Suppressor macrophage treated with lipopolysaccharide for 1 hour (primary cell): ENCODE results near the gene GEN1.

ENCODE experiments used
- DNase-seq, 3 donors: peaks; one replicate each; pipeline ENCODE4 v3.0.0-alpha.2; 2020 to 2022

GEN1 gene, protein sequence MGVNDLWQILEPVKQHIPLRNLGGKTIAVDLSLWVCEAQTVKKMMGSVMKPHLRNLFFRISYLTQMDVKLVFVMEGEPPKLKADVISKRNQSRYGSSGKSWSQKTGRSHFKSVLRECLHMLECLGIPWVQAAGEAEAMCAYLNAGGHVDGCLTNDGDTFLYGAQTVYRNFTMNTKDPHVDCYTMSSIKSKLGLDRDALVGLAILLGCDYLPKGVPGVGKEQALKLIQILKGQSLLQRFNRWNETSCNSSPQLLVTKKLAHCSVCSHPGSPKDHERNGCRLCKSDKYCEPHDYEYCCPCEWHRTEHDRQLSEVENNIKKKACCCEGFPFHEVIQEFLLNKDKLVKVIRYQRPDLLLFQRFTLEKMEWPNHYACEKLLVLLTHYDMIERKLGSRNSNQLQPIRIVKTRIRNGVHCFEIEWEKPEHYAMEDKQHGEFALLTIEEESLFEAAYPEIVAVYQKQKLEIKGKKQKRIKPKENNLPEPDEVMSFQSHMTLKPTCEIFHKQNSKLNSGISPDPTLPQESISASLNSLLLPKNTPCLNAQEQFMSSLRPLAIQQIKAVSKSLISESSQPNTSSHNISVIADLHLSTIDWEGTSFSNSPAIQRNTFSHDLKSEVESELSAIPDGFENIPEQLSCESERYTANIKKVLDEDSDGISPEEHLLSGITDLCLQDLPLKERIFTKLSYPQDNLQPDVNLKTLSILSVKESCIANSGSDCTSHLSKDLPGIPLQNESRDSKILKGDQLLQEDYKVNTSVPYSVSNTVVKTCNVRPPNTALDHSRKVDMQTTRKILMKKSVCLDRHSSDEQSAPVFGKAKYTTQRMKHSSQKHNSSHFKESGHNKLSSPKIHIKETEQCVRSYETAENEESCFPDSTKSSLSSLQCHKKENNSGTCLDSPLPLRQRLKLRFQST

DNA sequence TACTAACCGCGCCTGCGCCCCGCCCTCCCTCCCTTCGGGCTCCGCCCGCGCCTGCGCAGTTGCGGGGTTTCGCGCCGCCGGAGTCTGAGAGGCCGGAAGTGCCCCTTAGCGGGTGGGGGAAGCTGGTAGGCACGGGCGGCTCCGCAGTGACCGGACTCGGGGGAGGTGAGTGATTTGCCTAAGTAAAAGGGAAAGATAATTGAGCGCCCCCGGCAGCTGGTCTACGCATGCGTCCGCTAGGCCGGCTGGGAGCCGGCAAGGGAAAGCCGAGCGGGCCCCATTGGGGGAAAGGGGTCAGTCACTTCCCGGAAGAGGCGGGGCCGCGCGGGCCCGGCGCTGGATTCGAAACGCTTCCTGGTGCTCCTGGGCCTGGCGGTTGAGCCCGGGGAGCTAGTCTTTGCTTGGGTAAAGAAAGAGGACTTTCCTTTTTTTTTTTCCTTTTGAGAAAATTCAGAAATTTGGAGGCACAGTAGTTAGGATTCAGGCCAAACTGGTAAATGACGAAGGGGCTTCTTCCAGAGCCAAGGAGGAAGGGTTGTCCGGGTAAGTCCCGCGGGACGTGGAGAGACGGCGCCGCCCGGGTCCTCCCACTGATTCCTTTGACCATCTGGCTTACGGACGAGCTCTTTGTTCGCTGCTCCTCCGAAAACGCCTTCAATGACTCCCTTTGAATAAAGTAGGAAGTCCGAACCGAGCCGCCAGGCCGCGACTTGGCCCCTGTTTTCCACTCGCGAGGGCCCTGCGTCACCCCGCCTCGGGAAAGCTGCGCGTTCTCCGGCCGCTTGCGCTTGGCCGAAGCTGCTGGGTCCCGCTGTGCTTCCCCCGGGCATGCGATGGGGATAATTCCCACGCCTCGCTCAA, at the start of gene GEN1, which contains the start of gene SMC6:
TSS of gene GEN1 (plus strand) at position 336 of the 861 bp plus-strand sequence. CDS start 5,806 bp downstream, outside the sequence.
TSS of gene SMC6 (minus strand) at position 8 of the 861 bp plus-strand sequence. CDS start 7,864 bp downstream, outside the sequence.
- DNase-seq: peak; percentile 94 to 97 (median 95)

DNA sequence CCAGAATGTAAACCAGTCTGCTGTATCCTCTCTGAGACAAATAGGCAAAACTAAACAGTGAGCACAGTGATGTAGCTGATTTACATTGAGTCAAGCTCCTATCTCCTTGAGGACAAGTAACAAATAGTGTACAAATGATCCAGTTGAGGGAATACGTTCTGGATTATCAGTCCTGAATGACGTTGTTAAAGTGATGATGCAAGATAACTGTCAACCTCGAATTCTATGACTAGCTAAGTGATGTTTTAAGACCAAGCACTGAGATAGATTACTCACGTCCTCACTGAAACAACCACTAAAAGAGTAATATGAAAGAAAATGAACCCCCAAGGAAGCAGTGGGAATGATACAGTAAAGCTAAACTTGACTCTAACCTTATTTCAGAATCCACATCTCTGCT, 47.1 kb upstream of the GEN1 start:
- DNase-seq: no peak

DNA sequence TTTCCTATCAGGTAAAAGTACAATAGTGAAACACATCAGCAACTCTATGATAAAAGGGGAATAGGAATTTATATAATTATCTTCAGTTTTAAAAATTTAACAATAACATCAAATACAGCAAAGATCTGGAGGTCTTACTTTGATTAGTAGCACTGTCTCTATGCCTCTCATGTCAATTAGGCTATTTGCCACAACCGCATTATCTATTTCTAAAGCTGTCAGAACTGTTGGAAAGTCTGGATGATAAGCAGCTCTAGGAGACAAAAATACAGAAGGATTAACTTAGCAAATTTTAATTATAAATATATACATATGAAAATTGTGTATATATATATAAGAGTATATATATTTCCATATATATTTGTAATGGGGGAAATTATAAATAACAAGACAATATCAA, 45.4 kb upstream of the GEN1 start:
- no peak for DNase-seq

GRCh38 chr2:17709897-17710296, 44.0 kb upstream of the GEN1 start:
- no peak for DNase-seq

DNA sequence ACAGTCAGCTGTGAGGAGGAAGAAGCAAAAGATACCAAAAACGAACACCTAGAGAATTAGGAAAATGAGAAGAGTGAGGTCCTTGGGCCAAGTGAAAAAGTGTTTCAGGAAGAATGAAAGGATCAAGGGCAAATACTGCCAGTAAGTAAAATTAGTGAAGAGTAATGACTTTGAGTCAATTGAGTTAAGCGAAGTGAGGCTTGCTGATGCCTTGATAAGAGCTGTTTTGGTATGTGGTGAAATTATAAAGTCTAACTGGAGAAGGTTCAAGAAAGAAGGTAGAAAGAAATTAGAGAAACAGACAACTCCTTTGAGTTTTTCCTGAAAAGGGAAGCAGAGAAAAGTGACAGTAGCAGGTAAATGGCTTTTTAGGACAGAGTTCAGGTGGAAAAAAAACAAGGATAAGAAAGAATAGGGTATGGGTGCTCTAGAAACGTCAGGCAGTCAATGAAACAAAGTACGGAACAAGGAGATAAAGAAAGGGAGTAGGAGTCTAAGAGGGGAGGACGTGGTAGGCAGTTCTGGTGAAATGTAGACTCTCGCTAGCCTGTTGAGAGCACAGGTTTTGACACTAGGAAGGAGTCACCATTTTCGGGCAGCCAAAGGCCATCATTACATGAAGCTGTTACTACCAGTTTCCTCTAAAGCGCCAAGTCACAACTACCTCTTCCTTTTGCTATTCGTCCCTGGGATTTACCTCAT, 43.2 kb upstream of the GEN1 start:
- DNase-seq: no peak

DNA sequence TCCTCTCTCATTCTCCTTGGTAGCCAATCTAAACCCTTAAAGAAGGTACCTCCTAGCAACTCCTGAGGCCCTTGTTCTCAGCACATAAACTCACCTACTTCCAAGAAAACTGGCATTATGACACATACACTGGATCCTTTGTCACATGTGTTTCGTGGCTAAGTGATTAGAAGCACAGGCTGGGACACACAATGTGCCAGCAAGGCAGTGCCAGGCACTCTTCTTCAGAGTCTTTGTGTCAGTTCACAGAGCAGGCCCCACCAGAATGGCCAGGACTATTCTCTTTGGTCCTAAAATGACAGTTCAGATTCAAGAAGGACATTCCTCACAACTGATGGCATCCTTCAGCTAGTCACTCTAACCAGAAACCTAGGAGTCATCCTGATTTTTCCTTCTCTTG, 40.6 kb upstream of the GEN1 start:
- no peak for DNase-seq

- no peak for DNase-seq
These were observed 36.3 kb upstream of the GEN1 start for GRCh38 chr2:17717666-17718065.

- DNase-seq: no peak
These were observed 35.2 kb upstream of the GEN1 start for GRCh38 chr2:17718689-17719088.

DNA sequence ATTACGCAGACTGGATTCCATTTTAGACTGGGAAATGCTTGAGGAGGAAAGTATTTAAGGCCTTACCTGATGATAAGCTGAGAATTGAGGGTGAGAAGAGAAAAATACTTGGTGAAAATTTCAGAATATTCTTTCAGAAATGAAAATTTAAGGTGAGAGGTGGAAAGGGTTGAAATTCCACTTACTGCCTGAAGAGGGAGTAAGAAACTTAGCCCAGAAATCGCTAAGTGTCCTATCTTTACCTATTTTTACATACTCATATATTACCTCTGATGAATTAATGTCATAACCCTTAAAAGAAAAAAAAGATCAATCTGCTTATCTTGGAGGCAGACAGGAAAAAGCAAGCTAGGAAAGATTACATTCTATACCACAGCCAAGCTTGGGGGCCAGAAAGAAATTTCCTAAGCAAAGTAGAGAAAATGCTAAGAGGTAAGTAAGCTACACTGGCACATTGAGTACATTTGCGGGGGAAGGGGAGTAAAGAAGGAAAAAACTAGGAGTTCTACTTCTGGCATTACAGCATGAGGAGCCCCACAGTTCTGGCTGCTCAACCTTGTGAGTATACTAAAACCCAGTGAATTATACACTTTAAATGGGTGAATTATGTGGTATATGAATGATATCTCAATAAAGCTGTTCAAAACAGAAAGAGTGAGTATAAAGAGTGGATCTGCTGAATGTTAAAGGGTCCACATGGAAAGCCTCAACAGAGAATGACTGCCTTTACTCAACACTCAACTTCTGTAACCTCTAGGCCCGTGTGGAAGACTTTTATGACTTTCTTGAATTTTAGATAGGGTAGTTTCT, 34.2 kb upstream of the GEN1 start:
- peak; percentile 36 to 56 (median 40) for DNase-seq

GRCh38 chr2:17728210-17728609, 25.7 kb upstream of the GEN1 start:
- no peak for DNase-seq

DNA sequence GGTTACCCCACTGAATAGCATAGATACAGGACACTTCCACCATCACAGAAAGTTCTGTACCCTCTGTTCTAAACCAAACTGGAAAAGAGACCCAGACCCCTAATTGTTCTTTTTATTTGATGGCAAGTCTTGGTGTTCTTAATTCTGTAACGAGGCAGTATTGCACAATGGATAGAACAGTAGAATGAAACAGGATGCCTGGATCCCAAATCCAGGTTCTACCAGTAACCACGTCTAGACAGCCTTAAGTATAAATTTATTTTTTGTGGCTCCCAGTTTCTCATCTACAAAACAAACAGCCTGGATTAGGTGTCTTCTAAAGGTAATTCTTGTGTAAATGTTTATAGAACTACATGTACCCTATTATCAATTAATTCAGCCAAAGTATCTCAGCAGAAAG, 24.1 kb upstream of the GEN1 start:
- no peak for DNase-seq

GRCh38 chr2:17733599-17733998, 20.3 kb upstream of the GEN1 start:
- no peak for DNase-seq

DNA sequence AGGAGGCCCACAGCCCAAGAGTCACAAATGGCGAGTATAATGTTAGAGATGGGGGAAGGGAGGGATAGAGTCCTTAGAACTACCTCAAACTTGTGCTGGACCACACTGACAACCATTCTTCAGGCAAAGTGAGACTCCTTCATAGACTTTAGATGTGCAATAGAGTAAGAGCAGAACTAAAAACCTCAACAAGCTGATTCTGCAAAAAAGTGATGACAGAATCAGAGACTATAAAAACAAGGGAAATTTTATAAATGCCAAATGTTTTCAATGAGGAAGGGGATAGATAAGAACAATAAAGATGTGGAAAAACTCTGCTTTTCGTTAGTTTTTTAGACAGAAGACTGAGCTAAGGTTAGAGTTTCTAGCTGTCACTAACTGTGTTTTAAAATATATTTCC, 18.1 kb upstream of the GEN1 start:
- no peak for DNase-seq

GRCh38 chr2:17736989-17737388, 16.9 kb upstream of the GEN1 start:
- no peak for DNase-seq

GRCh38 chr2:17740203-17740602, 13.7 kb upstream of the GEN1 start:
- DNase-seq: no peak

DNA sequence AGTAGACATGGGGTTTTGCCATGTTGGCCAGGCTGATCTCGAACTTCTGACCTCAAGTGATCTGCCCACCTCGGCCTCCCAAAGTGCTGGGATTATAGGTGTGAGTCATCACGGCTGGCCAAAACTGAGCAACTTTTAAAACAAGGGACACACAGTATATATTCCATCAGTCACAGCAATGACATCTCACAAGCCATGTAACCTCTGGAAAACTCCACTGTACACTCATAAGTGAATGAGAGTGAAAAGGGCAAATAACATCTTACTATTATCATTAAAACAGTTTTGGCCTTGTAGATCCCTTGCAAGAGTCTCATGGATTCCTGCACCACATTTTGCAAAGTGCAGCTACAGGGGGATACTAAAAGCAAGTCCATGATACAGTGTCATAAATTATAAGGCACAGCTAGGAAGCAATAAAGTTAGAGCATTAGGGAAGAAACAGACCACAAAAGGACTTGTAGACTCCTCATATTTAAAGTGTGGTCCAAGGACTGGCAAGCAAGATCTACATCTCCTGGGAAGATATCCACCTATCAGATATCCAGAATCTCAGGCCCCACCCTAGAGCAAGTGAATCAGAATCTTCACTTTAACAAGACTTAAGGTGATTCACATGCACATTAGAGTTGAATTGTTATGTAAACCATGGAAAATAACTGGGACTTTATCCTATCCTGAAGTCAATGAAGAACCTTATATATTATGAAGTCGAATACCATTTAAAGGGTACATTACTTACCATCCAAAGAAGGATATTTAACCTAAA, 6.1 kb upstream of the GEN1 start:
- DNase-seq: no peak

GRCh38 chr2:17748745-17749144, 5.2 kb upstream of the GEN1 start:
- no peak for DNase-seq

GRCh38 chr2:17749753-17750438, 4.0 kb upstream of the GEN1 start:
- DNase-seq: no peak

GRCh38 chr2:17752246-17752645, 1.7 kb upstream of the GEN1 start:
- DNase-seq: no peak
